Measurements from ENCODE around the gene SMAD5.
A peak's percentile ranks its signal among the peaks of the same experiment; 100 is the strongest.

The SMAD5 gene

GRCh38 chr5:136198453-136198852, 65.8 kb downstream of the SMAD5 start:
- DNase-seq: no peak

- no peak for DNase-seq
These were observed 66.8 kb downstream of the SMAD5 start for GRCh38 chr5:136199408-136199807.

- no peak for DNase-seq
These were observed 67.5 kb downstream of the SMAD5 start for GRCh38 chr5:136200130-136200529.

GRCh38 chr5:136200761-136201160, 68.1 kb downstream of the SMAD5 start:
- no peak for DNase-seq

GRCh38 chr5:136201870-136202269, 69.2 kb downstream of the SMAD5 start:
- no peak for DNase-seq

- DNase-seq: no peak
These were observed 70.0 kb downstream of the SMAD5 start for GRCh38 chr5:136202469-136203205.

GRCh38 chr5:136203303-136203922, 70.8 kb downstream of the SMAD5 start:
- DNase-seq: no peak

GRCh38 chr5:136205061-136205702, 72.5 kb downstream of the SMAD5 start:
- DNase-seq: no peak

- DNase-seq: no peak
These were observed 73.3 kb downstream of the SMAD5 start for GRCh38 chr5:136205941-136206340.

GRCh38 chr5:136206361-136206760, 73.7 kb downstream of the SMAD5 start:
- no peak for DNase-seq

- no peak for DNase-seq
These were observed 75.0 kb downstream of the SMAD5 start for GRCh38 chr5:136207631-136208030.

GRCh38 chr5:136208916-136209315, 76.3 kb downstream of the SMAD5 start:
- no peak for DNase-seq

GRCh38 chr5:136209346-136209910, 76.8 kb downstream of the SMAD5 start:
- DNase-seq: no peak

- peak; percentile 20 for DNase-seq
These were observed 77.6 kb downstream of the SMAD5 start for GRCh38 chr5:136210259-136210658.

- no peak for DNase-seq
These were observed 78.8 kb downstream of the SMAD5 start for GRCh38 chr5:136211282-136212040.

GRCh38 chr5:136212252-136212721, 79.6 kb downstream of the SMAD5 start:
- DNase-seq: peak; percentile 29

- DNase-seq: no peak
These were observed 81.4 kb downstream of the SMAD5 start for GRCh38 chr5:136213919-136214493.

GRCh38 chr5:136215812-136216211, 83.2 kb downstream of the SMAD5 start:
- no peak for DNase-seq

- no peak for DNase-seq
These were observed 83.6 kb downstream of the SMAD5 start for GRCh38 chr5:136216230-136216629.

- DNase-seq: no peak
These were observed 88.7 kb downstream of the SMAD5 start for GRCh38 chr5:136221340-136221739.

GRCh38 chr5:136222580-136223235, 90.1 kb downstream of the SMAD5 start:
- no peak for DNase-seq

GRCh38 chr5:136225796-136226195, 93.2 kb downstream of the SMAD5 start:
- no peak for DNase-seq

Data from fibroblast of skin of right quadriceps (primary cell).